SK-N-SH (cell line): ENCODE data around the gene RNF157. TPM values are rescaled to one million over a fixed set of nuclear protein-coding genes. Genes with fewer than 3 reads are reported as not detected.
"Not testable (repeated sequence)": the region's sequence is repeated elsewhere in the genome, so short reads cannot be mapped to it uniquely, and the experiment has no call there.

ENCODE experiments used
- CTCF ChIA-PET: fragments of 300-600, 350-600 bp; formaldehyde crosslinking; extraction: SDS; loops from one replicate; lab custom pipeline; 2021; lab: Yijun Ruan, JAX
- POLR2A ChIA-PET: fragments of 350-600 bp; sonication (Branson Sonifier 250); formaldehyde crosslinking; extraction: SDS; loops from one replicate; lab custom pipeline; 2020; ENCODE audit warnings: antibody characterized with exemption, inconsistent platforms; lab: Yijun Ruan, JAX
- DNase-seq: peaks from one replicate; pipeline ENCODE4 v3.0.0; 2012
- H2AFZ ChIP-seq: fragments of 200-600 bp; sonication (generic); 2 replicates; pipeline ENCODE4 v1.8.1; 2016; ENCODE audit warnings: antibody characterized with exemption, mild to moderate bottlenecking, low read depth
- H3F3A ChIP-seq: fragments of 200-600 bp; sonication (generic); replicated peaks from 2 replicates; pipeline ENCODE3; 2016; ENCODE audit warnings: antibody characterized with exemption, mild to moderate bottlenecking; ENCODE audit not compliant: insufficient read depth
- H3K27ac ChIP-seq, 2 experiments: fragments of 200-500 bp in 1 of 2; fragments of 200-600 bp in 1 of 2; sonication (Bioruptor generic) in 1 of 2; sonication (generic), shearing (Covaris generic) in 1 of 2; 2 replicates each; pipeline versions ENCODE4 v1.5.1 to v1.6.1; 2014 to 2016; ENCODE audit warnings: low read depth in 2 of 2, inconsistent platforms in 1 of 2, low read length in 1 of 2, mild to moderate bottlenecking in 1 of 2, mixed read lengths in 1 of 2
- H3K27me3 ChIP-seq: fragments of 200-600 bp; sonication (generic), shearing (Covaris generic); 2 replicates; pipeline ENCODE4 v1.6.1; 2016; ENCODE audit warnings: mixed run types; ENCODE audit not compliant: insufficient read depth
- H3K36me3 ChIP-seq, 2 experiments: fragments of 200-500 bp in 1 of 2; fragments of 200-600 bp in 1 of 2; sonication (Bioruptor generic) in 1 of 2; sonication (generic) in 1 of 2; replicated peaks in 1 of 2; 2 replicates each; pipeline versions ENCODE3 to v1.5.1; 2014 to 2016; ENCODE audit warnings: low read length in 1 of 2, mild to moderate bottlenecking in 1 of 2; ENCODE audit not compliant: insufficient read depth in 2 of 2, control insufficient read depth in 1 of 2
- H3K4me1 ChIP-seq, 2 experiments: fragments of 200-500 bp in 1 of 2; fragments of 200-600 bp in 1 of 2; sonication (Bioruptor generic) in 1 of 2; sonication (generic), shearing (Covaris generic) in 1 of 2; 2 replicates each; pipeline versions ENCODE4 v1.5.1 to v1.6.1; 2014 to 2016; ENCODE audit warnings: low read depth in 1 of 2, low read length in 1 of 2, mixed run types in 1 of 2; ENCODE audit not compliant: insufficient read depth in 2 of 2, control insufficient read depth in 1 of 2
- H3K4me2 ChIP-seq: fragments of 200-600 bp; sonication (generic), shearing (Covaris generic); 2 replicates; pipeline ENCODE4 v1.6.1; 2017; ENCODE audit warnings: mixed run types
- H3K4me3 ChIP-seq, 2 experiments: fragments of 200-500 bp in 1 of 2; fragments of 200-600 bp in 1 of 2; sonication (Bioruptor generic) in 1 of 2; sonication (generic), shearing (Covaris generic) in 1 of 2; 2 replicates each; pipeline versions ENCODE4 v1.5.1 to v1.8.1; 2014 to 2016; ENCODE audit warnings: low read depth in 2 of 2, inconsistent platforms in 1 of 2, low read length in 1 of 2, mild to moderate bottlenecking in 1 of 2, mixed read lengths in 1 of 2, moderate library complexity in 1 of 2
- H3K79me2 ChIP-seq: fragments of 200-600 bp; sonication (generic); 2 replicates; pipeline ENCODE4 v1.8.1; 2017; ENCODE audit warnings: mild to moderate bottlenecking; ENCODE audit not compliant: insufficient read depth
- H3K9ac ChIP-seq: fragments of 200-600 bp; sonication (generic); 2 replicates; pipeline ENCODE4 v1.6.1; 2017; ENCODE audit warnings: mixed run types
- H3K9me2 ChIP-seq: fragments of 200-600 bp; sonication (generic); 2 replicates; pipeline ENCODE4 v1.6.1; 2017; ENCODE audit warnings: mixed run types
- H3K9me3 ChIP-seq: fragments of 200-600 bp; sonication (generic); 2 replicates; pipeline ENCODE4 v1.6.1; 2017; ENCODE audit warnings: mixed run types, mild to moderate bottlenecking, moderate library complexity
- H4K20me1 ChIP-seq: fragments of 200-600 bp; sonication (generic); 2 replicates; pipeline ENCODE4 v1.6.1; 2017; ENCODE audit warnings: mild to moderate bottlenecking, mixed run types; ENCODE audit not compliant: insufficient read depth
- CHD2 ChIP-seq: fragments of 150-350 bp; IDR thresholded peaks from 2 replicates; pipeline ENCODE4 v1.6.1; 2018; ENCODE audit warnings: low read length; ENCODE audit not compliant: partially characterized antibody
- ELF1 ChIP-seq: IDR thresholded peaks from 2 replicates; pipeline ENCODE4 v1.4.0; 2012
- EP300 ChIP-seq, 2 experiments: IDR thresholded peaks; 2 replicates each; pipeline versions ENCODE4 v1.4.0 to v1.6.1; 2012; ENCODE audit warnings: borderline replicate concordance in 1 of 2, low read depth in 1 of 2, low read length in 1 of 2
- GATA2 ChIP-seq: sonication (generic); formaldehyde crosslinking; IDR thresholded peaks from 2 replicates; pipeline ENCODE4 v1.5.0; 2020; ENCODE audit warnings: mild to moderate bottlenecking, missing genetic modification reagents
- JUND ChIP-seq: IDR thresholded peaks from 2 replicates; pipeline ENCODE4 v1.4.0; 2012
- MEF2A ChIP-seq: IDR thresholded peaks from 2 replicates; pipeline ENCODE4 v1.4.0; 2012; ENCODE audit warnings: low read depth, borderline replicate concordance
- MXI1 ChIP-seq: IDR thresholded peaks from 2 replicates; pipeline ENCODE4 v1.6.1; 2012; ENCODE audit warnings: mild to moderate bottlenecking, low read depth, low read length, improper control_type of control experiment
- NFIC ChIP-seq: IDR thresholded peaks from 2 replicates; pipeline ENCODE4 v1.4.0; 2012; ENCODE audit warnings: borderline replicate concordance
- NRF1 ChIP-seq: IDR thresholded peaks from 2 replicates; pipeline ENCODE4 v1.6.1; 2012; ENCODE audit warnings: low read depth, mild to moderate bottlenecking, low read length
- RCOR1 ChIP-seq: fragments of 150-350 bp; IDR thresholded peaks from 2 replicates; pipeline ENCODE4 v1.6.1; 2017; ENCODE audit warnings: antibody characterized with exemption, low read length
- REST ChIP-seq: IDR thresholded peaks from 2 replicates; pipeline ENCODE4 v1.6.1; 2012; ENCODE audit warnings: mild to moderate bottlenecking, low read depth, low read length, moderate library complexity
- RFX5 ChIP-seq: IDR thresholded peaks from 2 replicates; pipeline ENCODE4 v1.6.1; 2012; ENCODE audit warnings: mild to moderate bottlenecking, improper control_type of control experiment, low read length
- RXRA ChIP-seq: IDR thresholded peaks from 2 replicates; pipeline ENCODE4 v1.4.0; 2012; ENCODE audit warnings: low read depth, mild to moderate bottlenecking, borderline replicate concordance
- SIN3A ChIP-seq: IDR thresholded peaks from 2 replicates; pipeline ENCODE4 v1.6.1; 2012; ENCODE audit warnings: low read depth, mild to moderate bottlenecking, low read length, moderate library complexity, borderline replicate concordance
- TAF1 ChIP-seq: IDR thresholded peaks from 2 replicates; pipeline ENCODE4 v1.6.1; 2012; ENCODE audit warnings: low read depth, mild to moderate bottlenecking, low read length, moderate library complexity, borderline replicate concordance
- TEAD4 ChIP-seq: IDR thresholded peaks from 2 replicates; pipeline ENCODE4 v1.4.0; 2012; ENCODE audit warnings: mild to moderate bottlenecking, borderline replicate concordance; ENCODE audit not compliant: insufficient read depth
- YY1 ChIP-seq: IDR thresholded peaks from 2 replicates; pipeline ENCODE4 v1.4.0; 2012; ENCODE audit warnings: low read depth, mild to moderate bottlenecking
- ZBTB33 ChIP-seq: IDR thresholded peaks from 2 replicates; pipeline ENCODE4 v1.4.0; 2012; ENCODE audit warnings: low read depth, borderline replicate concordance
- WGBS: methylation state at CpG from one replicate; pipeline ENCODE4 v1.1.6; 2017; ENCODE audit warnings: low lambda C conversion rate; 5-methylcytosine and 5-hydroxymethylcytosine counted together
- polyA plus RNA-seq, 3 experiments: library from polyadenylated mRNA; depleted of rRNA; stranded (reverse); fragments of >200 nt; gene quantifications; 2 replicates each; pipeline ENCODE4 v1.2.3, GENCODE V29; 2012
- TF ChIP-seq, protein P1 (sequence below): fragments of 150-350 bp; IDR thresholded peaks from 2 replicates; pipeline ENCODE4 v1.6.1; 2017; ENCODE audit warnings: antibody characterized with exemption, low read length, low read depth, borderline replicate concordance
- TF ChIP-seq, protein P2 (sequence below): fragments of 150-350 bp; IDR thresholded peaks from 2 replicates; pipeline ENCODE4 v1.6.1; 2016; ENCODE audit warnings: mild to moderate bottlenecking, low read depth, low read length

Gene RNF157
- polyA plus RNA-seq, 1 of the 3 experiments (the other 2 are of a cell fraction), result 5.2 TPM

DNA sequence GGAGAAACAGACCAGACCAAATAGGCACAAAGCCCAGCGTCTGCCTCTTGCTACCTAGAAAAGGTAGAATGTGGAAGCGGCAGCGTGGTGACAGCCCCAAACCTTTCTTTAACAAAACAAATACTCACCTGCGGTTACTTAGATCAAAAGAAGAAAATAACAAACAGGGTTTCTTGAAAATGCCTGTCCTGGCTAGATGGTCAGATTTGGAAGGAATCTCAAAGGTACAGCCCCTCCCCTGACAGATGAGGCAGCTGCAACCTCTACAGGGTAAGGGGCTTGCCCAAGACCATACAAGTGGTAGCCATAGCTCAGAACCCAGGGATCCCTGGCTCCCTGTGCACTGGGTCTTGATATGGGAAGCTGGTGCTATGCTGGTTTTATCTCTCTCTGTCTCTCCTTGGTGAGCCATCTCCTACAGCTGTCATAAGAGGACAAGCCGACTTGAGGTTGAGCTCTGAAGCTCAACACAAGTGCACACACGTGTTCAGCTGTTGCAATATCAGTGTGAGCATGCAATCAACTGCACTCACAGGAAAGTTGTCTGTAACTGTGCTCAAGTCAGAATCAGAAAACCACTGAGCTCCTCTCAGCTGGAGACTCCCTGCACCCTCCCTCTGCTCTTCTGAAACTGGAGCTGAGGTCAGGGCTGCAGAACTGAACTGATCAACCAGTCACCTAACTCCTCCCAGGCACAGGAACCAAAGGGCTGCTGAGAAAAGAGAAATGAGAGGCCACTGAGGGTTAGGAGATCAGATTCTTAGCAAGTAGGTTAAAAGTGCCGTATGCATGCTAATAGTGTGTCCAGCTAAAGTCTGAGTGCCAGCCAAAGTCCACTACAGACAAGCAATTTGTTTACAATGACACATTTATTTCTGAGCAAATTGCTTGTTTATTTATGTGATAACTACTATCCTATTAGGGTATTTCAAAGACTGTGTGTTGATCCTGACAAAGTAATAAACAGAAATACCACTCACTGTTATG lies 6.1 kb upstream of the RNF157 start:
- H3F3A ChIP-seq, result no peaks in the 10 kb centered on the region
- no peaks in the 10 kb centered on the region for H4K20me1 ChIP-seq
- H3K9me3 ChIP-seq, result no peaks in the 10 kb centered on the region
- no peaks in the 10 kb centered on the region for H3K36me3 ChIP-seq
- no peaks in the 10 kb centered on the region; a peak in 1 of 4 replicates for H3K4me1 ChIP-seq
- no peaks in the 10 kb centered on the region for H3K27me3 ChIP-seq
- no peaks in the 10 kb centered on the region for H3K9me2 ChIP-seq
- H3K4me2 ChIP-seq, result no peak overlapping the region
- no peak overlapping the region for H3K9ac ChIP-seq
- CTCF ChIA-PET, result interaction anchor here (0.6 to 8.4 kb wide), 13 partner anchors 8 to 283 kb away, joined by 3 to 55 read pairs (median 3); no protein-coding TSS in a partner anchor
- POLR2A ChIA-PET, result interaction anchor here (0.8 kb wide), 1 partner anchor 25 kb away, joined by 3 read pairs; no protein-coding TSS in a partner anchor
- 84% methylated on average over 7 of the region's 7 CpGs for whole genome bisulfite sequencing
- DNase-seq, result no peak
- H3K27ac ChIP-seq, result no peak overlapping the region
- no peak overlapping the region for H2AFZ ChIP-seq
- H3K4me3 ChIP-seq, result no peak overlapping the region
- H3K79me2 ChIP-seq, result no peaks in the 10 kb centered on the region
- TF ChIP-seq YY1 (no peak), RXRA (no peak), MEF2A (no peak), EP300 (IDR thresholded peaks at IDR 0.05; ENCODE audit: borderline replicate concordance in 1 of 2, low read depth in 1 of 2, low read length in 1 of 2) (no peak), NRF1 (no peak), RFX5 (no peak), ELF1 (no peak), REST (no peak), TEAD4 (no peak), MXI1 (no peak), ZBTB33 (no peak), JUND (no peak), NFIC (no peak), TAF1 (no peak), RCOR1 (no peak), GATA2 (no peak), CHD2 (no peak), SIN3A (no peak)
- TF ChIP-seq, protein P1, sequence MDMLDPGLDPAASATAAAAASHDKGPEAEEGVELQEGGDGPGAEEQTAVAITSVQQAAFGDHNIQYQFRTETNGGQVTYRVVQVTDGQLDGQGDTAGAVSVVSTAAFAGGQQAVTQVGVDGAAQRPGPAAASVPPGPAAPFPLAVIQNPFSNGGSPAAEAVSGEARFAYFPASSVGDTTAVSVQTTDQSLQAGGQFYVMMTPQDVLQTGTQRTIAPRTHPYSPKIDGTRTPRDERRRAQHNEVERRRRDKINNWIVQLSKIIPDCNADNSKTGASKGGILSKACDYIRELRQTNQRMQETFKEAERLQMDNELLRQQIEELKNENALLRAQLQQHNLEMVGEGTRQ, result no peak
- TF ChIP-seq, protein P2, sequence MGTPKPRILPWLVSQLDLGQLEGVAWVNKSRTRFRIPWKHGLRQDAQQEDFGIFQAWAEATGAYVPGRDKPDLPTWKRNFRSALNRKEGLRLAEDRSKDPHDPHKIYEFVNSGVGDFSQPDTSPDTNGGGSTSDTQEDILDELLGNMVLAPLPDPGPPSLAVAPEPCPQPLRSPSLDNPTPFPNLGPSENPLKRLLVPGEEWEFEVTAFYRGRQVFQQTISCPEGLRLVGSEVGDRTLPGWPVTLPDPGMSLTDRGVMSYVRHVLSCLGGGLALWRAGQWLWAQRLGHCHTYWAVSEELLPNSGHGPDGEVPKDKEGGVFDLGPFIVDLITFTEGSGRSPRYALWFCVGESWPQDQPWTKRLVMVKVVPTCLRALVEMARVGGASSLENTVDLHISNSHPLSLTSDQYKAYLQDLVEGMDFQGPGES, result no peak

GRCh38 chr17:76244721-76245120 lies 4.4 kb upstream of the RNF157 start:
- H3K9me2 ChIP-seq, H3K79me2 ChIP-seq, H3F3A ChIP-seq, H3K36me3 ChIP-seq, H3K4me2 ChIP-seq, H3K27me3 ChIP-seq, H3K4me3 ChIP-seq, H3K4me1 ChIP-seq, POLR2A ChIA-PET, H3K9me3 ChIP-seq, H3K9ac ChIP-seq, H2AFZ ChIP-seq, H4K20me1 ChIP-seq, H3K27ac ChIP-seq, DNase-seq: not testable (repeated sequence)
- CTCF ChIA-PET, result interaction anchor here (1.3 to 8.4 kb wide), 3 partner anchors 10 to 141 kb away, joined by 3 to 55 read pairs (median 3); no protein-coding TSS in a partner anchor
- WGBS, result 92% methylated on average over 8 of the region's 8 CpGs
